Trophoblast cell (in vitro differentiated cells and primary cell): ENCODE data around the gene TMEM219.

ENCODE experiments used
- DNase-seq, 2 donors: peaks; one replicate each; pipeline ENCODE4 v3.0.0-alpha.2; 2016
- H2AFZ ChIP-seq: 2 replicates; pipeline ENCODE4 v1.6.1; 2013; ENCODE audit warnings: low read length, moderate library complexity, mild to moderate bottlenecking; ENCODE audit not compliant: insufficient read depth, poor library complexity
- H2AK5ac ChIP-seq: 2 replicates; pipeline ENCODE4 v1.6.1; 2013; ENCODE audit warnings: mild to moderate bottlenecking, low read length
- H2BK120ac ChIP-seq: 2 replicates; pipeline ENCODE4 v1.6.1; 2013; ENCODE audit warnings: low read length, mild to moderate bottlenecking, moderate library complexity; ENCODE audit not compliant: insufficient read depth, poor library complexity
- H2BK12ac ChIP-seq: 2 replicates; pipeline ENCODE4 v1.6.1; 2013; ENCODE audit warnings: mild to moderate bottlenecking, low read length, moderate library complexity
- H2BK5ac ChIP-seq: 2 replicates; pipeline ENCODE4 v1.6.1; 2013; ENCODE audit warnings: low read length, low read depth, moderate library complexity, mild to moderate bottlenecking; ENCODE audit not compliant: poor library complexity
- H3K14ac ChIP-seq: 2 replicates; pipeline ENCODE4 v1.6.1; 2013; ENCODE audit warnings: mild to moderate bottlenecking, low read length
- H3K18ac ChIP-seq: 2 replicates; pipeline ENCODE4 v1.6.1; 2013; ENCODE audit warnings: mild to moderate bottlenecking, low read length
- H3K23ac ChIP-seq: 2 replicates; pipeline ENCODE4 v1.6.1; 2013; ENCODE audit warnings: low read length
- H3K27ac ChIP-seq: 2 replicates; pipeline ENCODE4 v1.5.1; 2013; ENCODE audit warnings: low read depth, mild to moderate bottlenecking, inconsistent platforms, low read length, moderate library complexity
- H3K27me3 ChIP-seq: 2 replicates; pipeline ENCODE4 v1.6.1; 2013; ENCODE audit warnings: inconsistent platforms, mild to moderate bottlenecking, low read length, moderate library complexity; ENCODE audit not compliant: insufficient read depth
- H3K36me3 ChIP-seq, 2 experiments: 1 replicate in 1 of 2; 2 replicates in 1 of 2; pipeline ENCODE4 v1.6.1; 2013; ENCODE audit warnings: low read length in 2 of 2, mild to moderate bottlenecking in 2 of 2, moderate library complexity in 1 of 2; ENCODE audit not compliant: insufficient read depth in 2 of 2, control insufficient read depth in 1 of 2
- H3K4ac ChIP-seq: 2 replicates; pipeline ENCODE4 v1.6.1; 2013; ENCODE audit warnings: low read depth, mild to moderate bottlenecking, low read length, moderate library complexity
- H3K4me1 ChIP-seq, 2 experiments: 1 replicate in 1 of 2; 2 replicates in 1 of 2; pipeline ENCODE4 v1.6.1; 2013; ENCODE audit warnings: low read length in 2 of 2, mild to moderate bottlenecking in 2 of 2, moderate library complexity in 1 of 2; ENCODE audit not compliant: insufficient read depth in 2 of 2, control insufficient read depth in 1 of 2
- H3K4me2 ChIP-seq: 2 replicates; pipeline ENCODE4 v1.6.1; 2013; ENCODE audit warnings: inconsistent platforms, mild to moderate bottlenecking, low read length, moderate library complexity
- H3K4me3 ChIP-seq: 2 replicates; pipeline ENCODE4 v1.5.1; 2013; ENCODE audit warnings: mild to moderate bottlenecking, low read depth, low read length, inconsistent platforms
- H3K79me1 ChIP-seq: one replicate; pipeline ENCODE4 v1.6.1; 2013; ENCODE audit warnings: low read length
- H3K79me2 ChIP-seq: 2 replicates; pipeline ENCODE4 v1.6.1; 2013; ENCODE audit warnings: low read length, mild to moderate bottlenecking; ENCODE audit not compliant: control insufficient read depth, insufficient read depth, poor library complexity
- H3K9ac ChIP-seq: 2 replicates; pipeline ENCODE4 v1.6.1; 2013; ENCODE audit warnings: mild to moderate bottlenecking, low read length
- H3K9me3 ChIP-seq: 2 replicates; pipeline ENCODE4 v1.6.1; 2013; ENCODE audit warnings: low read depth, mild to moderate bottlenecking, control low read depth, inconsistent platforms, low read length; ENCODE audit not compliant: insufficient read depth
- H4K12ac ChIP-seq: 2 replicates; pipeline ENCODE4 v1.6.1; 2013; ENCODE audit warnings: low read depth, mild to moderate bottlenecking, low read length, moderate library complexity
- H4K8ac ChIP-seq: 2 replicates; pipeline ENCODE4 v1.6.1; 2013; ENCODE audit warnings: low read depth, mild to moderate bottlenecking, low read length, moderate library complexity
- H4K91ac ChIP-seq: one replicate; pipeline ENCODE4 v1.6.1; 2013; ENCODE audit warnings: low read depth, mild to moderate bottlenecking, low read length, moderate library complexity
- WGBS: extraction: QIAGEN DNeasy Blood & Tissue Kit; methylation state at CpG from one replicate; pipeline ENCODE4 v1.1.7; 2013; ENCODE audit warnings: missing lambda C conversion rate; ENCODE audit not compliant: insufficient read length, insufficient coverage; ENCODE audit errors: extremely low coverage; 5-methylcytosine and 5-hydroxymethylcytosine counted together

Gene TMEM219

DNA sequence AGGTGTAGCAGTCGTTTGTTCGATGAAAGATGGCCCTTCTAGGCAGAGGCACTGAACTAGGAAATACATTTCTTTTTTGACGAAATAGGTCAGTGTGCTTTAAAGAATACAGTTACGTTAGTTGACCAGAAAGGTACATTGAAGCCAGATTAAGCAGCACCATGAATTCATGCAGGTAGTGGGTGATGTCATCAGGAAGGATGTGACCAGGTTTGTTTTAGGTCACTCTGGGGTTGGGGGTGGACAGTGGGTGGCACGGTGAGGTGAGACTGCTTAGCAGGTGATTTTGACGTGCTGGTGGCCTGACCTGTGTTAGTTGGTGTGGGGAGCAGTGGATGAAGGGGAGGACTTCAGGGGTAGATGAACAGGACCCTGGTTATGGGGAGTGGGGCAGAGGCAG lies 37.7 kb downstream of the TMEM219 start:
- H3K14ac ChIP-seq: no peak overlapping the region
- H3K9ac ChIP-seq: no peak overlapping the region
- no peaks in the 10 kb centered on the region for H3K27me3 ChIP-seq
- H2BK12ac ChIP-seq: no peak overlapping the region
- no peak overlapping the region for H2BK5ac ChIP-seq
- H3K4me3 ChIP-seq: no peak overlapping the region
- no peak overlapping the region for H2AK5ac ChIP-seq
- no peak overlapping the region for H4K8ac ChIP-seq
- peaks cover 11% of the 10 kb centered on the region for H3K79me1 ChIP-seq
- no peak overlapping the region for H3K4ac ChIP-seq
- H3K9me3 ChIP-seq: no peaks in the 10 kb centered on the region
- no peak overlapping the region for H3K27ac ChIP-seq
- no CpG with 5 or more reads among the region's 6 CpGs for WGBS
- no peak overlapping the region for H4K12ac ChIP-seq
- H3K23ac ChIP-seq: no peak overlapping the region
- peaks cover 34 to 39% of the 10 kb centered on the region in 2 experiments for H3K36me3 ChIP-seq
- H4K91ac ChIP-seq: no peak overlapping the region
- no peak overlapping the region for H2BK120ac ChIP-seq
- no peak overlapping the region for H3K4me2 ChIP-seq
- peaks cover 8 to 9% of the 10 kb centered on the region in 2 experiments for H3K4me1 ChIP-seq
- no peak overlapping the region for H3K18ac ChIP-seq
- H3K79me2 ChIP-seq: peaks cover 7% of the 10 kb centered on the region
- no peak for DNase-seq
- H2AFZ ChIP-seq: no peak overlapping the region

- no peak overlapping the region for H3K14ac ChIP-seq
- H2AK5ac ChIP-seq: no peak overlapping the region
- WGBS: no CpG with 5 or more reads among the region's 33 CpGs
- no peak overlapping the region for H3K4me2 ChIP-seq
- H2BK12ac ChIP-seq: no peak overlapping the region
- no peaks in the 10 kb centered on the region for H3K27me3 ChIP-seq
- H3K18ac ChIP-seq: no peak overlapping the region
- H4K91ac ChIP-seq: no peak overlapping the region
- no peak overlapping the region for H3K27ac ChIP-seq
- H3K4ac ChIP-seq: no peak overlapping the region
- DNase-seq: no peak
- no peak overlapping the region for H3K23ac ChIP-seq
- H3K4me3 ChIP-seq: no peak overlapping the region
- H3K9ac ChIP-seq: no peak overlapping the region
- peaks cover 7% of the 10 kb centered on the region for H3K79me2 ChIP-seq
- H3K4me1 ChIP-seq: peaks cover 4% of the 10 kb centered on the region in 2 experiments
- H3K79me1 ChIP-seq: peaks cover 5% of the 10 kb centered on the region
- H3K9me3 ChIP-seq: no peaks in the 10 kb centered on the region
- H4K12ac ChIP-seq: no peak overlapping the region
- H2AFZ ChIP-seq: no peak overlapping the region
- no peak overlapping the region for H2BK5ac ChIP-seq
- no peak overlapping the region for H4K8ac ChIP-seq
- no peak overlapping the region for H2BK120ac ChIP-seq
- H3K36me3 ChIP-seq: peaks cover 44 to 46% of the 10 kb centered on the region in 2 experiments
These were observed 39.1 kb downstream of the TMEM219 start for GRCh38 chr16:30000735-30001631.

DNA sequence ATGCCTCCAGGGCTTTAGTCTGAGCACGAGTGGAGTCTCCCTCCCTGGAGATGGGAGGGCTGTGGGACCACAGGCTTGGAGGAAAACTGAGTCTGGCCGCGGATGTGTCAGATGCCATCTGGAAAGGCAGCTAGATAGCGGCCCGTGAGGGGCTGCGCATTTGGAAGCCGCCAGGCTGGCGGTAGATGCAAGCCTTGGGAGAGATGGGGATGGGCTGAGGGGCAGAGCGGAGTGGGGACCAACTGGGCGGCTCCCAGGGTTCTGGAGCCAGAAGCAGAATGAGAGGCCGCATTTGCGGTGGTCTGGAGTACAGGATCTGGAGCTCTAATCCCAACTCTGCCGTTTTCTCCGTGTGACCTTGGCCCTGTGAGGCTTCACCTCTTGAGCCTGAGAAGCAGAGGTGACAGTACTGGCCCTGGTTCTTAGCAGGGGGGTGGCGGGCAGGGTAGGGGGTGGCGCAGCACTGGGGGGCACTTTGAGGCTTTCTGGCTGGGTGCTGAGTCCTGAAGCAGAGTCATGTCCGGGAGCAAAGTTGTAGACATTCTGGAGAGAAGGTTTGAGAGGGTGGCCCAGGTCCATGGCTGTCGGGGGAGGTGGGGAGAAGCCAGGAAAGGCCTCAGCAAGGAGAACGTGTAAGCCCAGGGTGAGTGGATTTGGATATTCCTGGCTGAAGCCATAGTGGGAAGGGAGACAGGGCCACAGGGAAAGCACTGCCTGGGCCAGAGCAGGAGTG lies 40.9 kb downstream of the TMEM219 start:
- Histone ChIP-seq H4K91ac (no peak overlapping the region), H2AK5ac (no peak overlapping the region), H3K27ac (no peak overlapping the region), H3K14ac (no peak overlapping the region), H3K4ac (no peak overlapping the region), H3K79me2 (no peaks in the 10 kb centered on the region), H3K4me3 (no peak overlapping the region), H2AFZ (no peak overlapping the region), H3K36me3 (peaks cover 45 to 48% of the 10 kb centered on the region in 2 experiments), H3K4me1 (no peaks in the 10 kb centered on the region), H3K23ac (no peak overlapping the region), H4K12ac (no peak overlapping the region), H2BK12ac (no peak overlapping the region), H3K27me3 (no peaks in the 10 kb centered on the region), H3K4me2 (no peak overlapping the region), H3K9ac (no peak overlapping the region), H2BK5ac (no peak overlapping the region), H3K18ac (no peak overlapping the region), H3K79me1 (no peaks in the 10 kb centered on the region), H3K9me3 (no peaks in the 10 kb centered on the region), H2BK120ac (no peak overlapping the region), H4K8ac (no peak overlapping the region)
- DNase-seq: no peak
- WGBS: no CpG with 5 or more reads among the region's 19 CpGs

- no peak overlapping the region for H3K14ac ChIP-seq
- H3K9ac ChIP-seq: no peak overlapping the region
- H3K4me3 ChIP-seq: no peak overlapping the region
- H3K4me1 ChIP-seq: no peaks in the 10 kb centered on the region
- no peak overlapping the region for H4K8ac ChIP-seq
- H4K91ac ChIP-seq: no peak overlapping the region
- no CpG with 5 or more reads among the region's 17 CpGs for WGBS
- DNase-seq: no peak
- no peak overlapping the region for H3K18ac ChIP-seq
- no peak overlapping the region for H2BK120ac ChIP-seq
- no peak overlapping the region for H2AK5ac ChIP-seq
- H3K79me1 ChIP-seq: no peaks in the 10 kb centered on the region
- no peak overlapping the region for H3K27ac ChIP-seq
- H3K79me2 ChIP-seq: no peaks in the 10 kb centered on the region
- H4K12ac ChIP-seq: no peak overlapping the region
- no peak overlapping the region for H2BK5ac ChIP-seq
- H3K23ac ChIP-seq: no peak overlapping the region
- peaks cover 44 to 48% of the 10 kb centered on the region in 2 experiments for H3K36me3 ChIP-seq
- no peak overlapping the region for H2BK12ac ChIP-seq
- no peak overlapping the region for H2AFZ ChIP-seq
- no peaks in the 10 kb centered on the region for H3K27me3 ChIP-seq
- H3K4ac ChIP-seq: no peak overlapping the region
- no peak overlapping the region for H3K4me2 ChIP-seq
- H3K9me3 ChIP-seq: no peaks in the 10 kb centered on the region
These were observed 42.0 kb downstream of the TMEM219 start for GRCh38 chr16:30003670-30004423.
